Caki2 (cell line): ENCODE results near the gene PROSER3. TPM values are rescaled to one million over a fixed set of nuclear protein-coding genes. Genes with fewer than 3 reads are reported as not detected.
"Not testable (repeated sequence)": the region's sequence is repeated elsewhere in the genome, so short reads cannot be mapped to it uniquely, and the experiment has no call there.

ENCODE experiments used
- DNase-seq: peaks from one replicate; pipeline ENCODE4 v3.0.0-alpha.2; 2015; ENCODE audit warnings: low read depth
- in situ Hi-C: cut with HindIII; loops from 2 replicates; pipeline ENCODE4 v1.10.0; 2016; ENCODE audit warnings: low sequenced_read_pairs, low pct_unique_long_range_greater_than_20kb, mixed read lengths
- total RNA-seq: library from RNA; depleted of rRNA; stranded (reverse); fragments of >200 nt; shearing (Covaris generic); gene quantifications from 2 replicates; pipeline ENCODE4 v1.2.3, GENCODE V29; 2014; ENCODE audit warnings: low replicate concordance

PROSER3 gene
- total RNA-seq, 1 experiment from 2014 or later: 8.0 TPM

GRCh38 chr19:35764432-35765315, 6.7 kb downstream of the PROSER3 start:
- in situ Hi-C loops: no loop called here
- no peak for DNase-seq

- in situ Hi-C loops: no loop called here
- DNase-seq: no peak
Measured at GRCh38 chr19:35766571-35767104, 8.7 kb downstream of the PROSER3 start.

GRCh38 chr19:35767288-35768081, 9.5 kb downstream of the PROSER3 start:
- in situ Hi-C loops: no loop called here
- DNase-seq: peak; percentile 85

- no peak for DNase-seq
- in situ Hi-C loops: no loop called here
Measured at GRCh38 chr19:35768082-35768421, 10.1 kb downstream of the PROSER3 start.

- DNase-seq, in situ Hi-C loops: not testable (repeated sequence)
Measured at GRCh38 chr19:35772362-35772761, 14.4 kb downstream of the PROSER3 start.

- peak; percentile 88 for DNase-seq
- in situ Hi-C loops: no loop called here
Measured at GRCh38 chr19:35773020-35773806, 15.2 kb downstream of the PROSER3 start.

GRCh38 chr19:35774274-35775045, 16.5 kb downstream of the PROSER3 start:
- in situ Hi-C loops: no loop called here
- no peak for DNase-seq

- no peak for DNase-seq
- in situ Hi-C loops: no loop called here
Measured at GRCh38 chr19:35775046-35775297, 17.0 kb downstream of the PROSER3 start.

- peak; percentile 96 for DNase-seq
- in situ Hi-C loops: no loop called here
Measured at GRCh38 chr19:35775298-35776101, 17.5 kb downstream of the PROSER3 start, which contains the start of gene ARHGAP33. TSS of gene ARHGAP33 (plus strand) at chr19:35775564. CDS start at chr19:35775659, 95 bp downstream.

- no peak for DNase-seq
- in situ Hi-C loops: no loop called here
Measured at GRCh38 chr19:35776102-35776788, 18.3 kb downstream of the PROSER3 start.

GRCh38 chr19:35777086-35777841, 19.3 kb downstream of the PROSER3 start:
- in situ Hi-C loops: no loop called here
- no peak for DNase-seq

GRCh38 chr19:35777961-35778360, 20.0 kb downstream of the PROSER3 start:
- DNase-seq: no peak
- in situ Hi-C loops: no loop called here

GRCh38 chr19:35779033-35779432, 21.1 kb downstream of the PROSER3 start:
- in situ Hi-C loops: no loop called here
- no peak for DNase-seq

- no peak for DNase-seq
- in situ Hi-C loops: no loop called here
Measured at GRCh38 chr19:35780058-35780457, 22.1 kb downstream of the PROSER3 start.

- in situ Hi-C loops: no loop called here
Measured at GRCh38 chr19:35780717-35781116, 22.7 kb downstream of the PROSER3 start.

GRCh38 chr19:35781650-35782049, 23.7 kb downstream of the PROSER3 start:
- DNase-seq: no peak
- in situ Hi-C loops: no loop called here

More at GRCh38 chr19:35780717-35781116, 22.7 kb downstream of the PROSER3 start:
- DNase-seq: no peak
